SH-SY5Y (cell line): ENCODE results near the gene TJP2.

Experiments used
- GATA2 ChIP-seq: IDR thresholded peaks from 2 replicates; pipeline ENCODE4 v1.6.1; 2011; ENCODE audit warnings: mild to moderate bottlenecking, low read depth, low read length
- GATA3 ChIP-seq: IDR thresholded peaks from 2 replicates; pipeline ENCODE4 v1.6.1; 2011; ENCODE audit warnings: low read depth, mild to moderate bottlenecking, low read length, moderate library complexity

DNA sequence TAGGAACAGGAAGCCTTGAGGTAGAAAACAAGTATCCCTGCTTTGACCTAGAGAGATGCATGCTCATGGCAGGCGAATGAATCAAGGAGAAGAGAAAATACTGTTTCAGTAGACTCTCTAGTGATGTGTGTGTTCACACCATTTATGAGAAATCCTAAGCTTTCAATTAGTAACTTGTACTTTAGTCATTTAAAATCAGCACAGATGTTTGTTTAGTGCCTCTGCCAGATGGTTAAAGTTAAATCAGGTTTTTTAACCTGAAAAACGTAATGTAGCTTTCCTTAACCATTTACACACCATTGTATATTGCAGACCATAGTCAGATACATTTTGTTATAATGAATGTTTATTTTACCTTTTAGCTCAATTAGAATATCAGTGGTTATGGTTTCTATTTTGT lies 5.0 kb downstream of the TJP2 start:
- TF ChIP-seq GATA3, result no peak
- no peak for TF ChIP-seq GATA2
